Measurements from ENCODE around the gene MYORG.

DNA sequence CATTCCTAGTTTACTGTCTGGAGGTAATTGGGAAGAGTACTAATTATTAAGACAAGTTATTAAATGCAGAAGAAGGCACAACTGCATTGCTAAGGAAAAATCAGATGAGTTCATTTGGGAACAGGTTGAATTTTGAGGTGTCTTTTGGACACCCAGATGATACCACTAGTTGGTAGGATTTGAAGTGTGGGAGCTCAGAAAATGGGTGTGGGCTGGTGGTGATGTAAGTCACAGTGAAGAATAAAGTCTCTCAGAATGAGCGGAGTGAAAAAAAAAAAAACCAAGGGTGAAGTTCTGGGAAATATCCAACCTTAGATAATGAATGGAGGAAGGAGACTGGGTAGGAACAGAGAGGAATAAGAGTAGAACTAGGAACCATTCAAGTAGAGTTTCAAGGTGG lies 35.6 kb upstream of the MYORG start:
- TF ChIP-seq, protein P1, sequence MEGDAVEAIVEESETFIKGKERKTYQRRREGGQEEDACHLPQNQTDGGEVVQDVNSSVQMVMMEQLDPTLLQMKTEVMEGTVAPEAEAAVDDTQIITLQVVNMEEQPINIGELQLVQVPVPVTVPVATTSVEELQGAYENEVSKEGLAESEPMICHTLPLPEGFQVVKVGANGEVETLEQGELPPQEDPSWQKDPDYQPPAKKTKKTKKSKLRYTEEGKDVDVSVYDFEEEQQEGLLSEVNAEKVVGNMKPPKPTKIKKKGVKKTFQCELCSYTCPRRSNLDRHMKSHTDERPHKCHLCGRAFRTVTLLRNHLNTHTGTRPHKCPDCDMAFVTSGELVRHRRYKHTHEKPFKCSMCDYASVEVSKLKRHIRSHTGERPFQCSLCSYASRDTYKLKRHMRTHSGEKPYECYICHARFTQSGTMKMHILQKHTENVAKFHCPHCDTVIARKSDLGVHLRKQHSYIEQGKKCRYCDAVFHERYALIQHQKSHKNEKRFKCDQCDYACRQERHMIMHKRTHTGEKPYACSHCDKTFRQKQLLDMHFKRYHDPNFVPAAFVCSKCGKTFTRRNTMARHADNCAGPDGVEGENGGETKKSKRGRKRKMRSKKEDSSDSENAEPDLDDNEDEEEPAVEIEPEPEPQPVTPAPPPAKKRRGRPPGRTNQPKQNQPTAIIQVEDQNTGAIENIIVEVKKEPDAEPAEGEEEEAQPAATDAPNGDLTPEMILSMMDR (IDR thresholded peaks at IDR 0.05): no peak
- no peak for TF ChIP-seq POLR2AphosphoS5 (IDR thresholded peaks at IDR 0.05)
- no peak for TF ChIP-seq POLR2A (IDR thresholded peaks at IDR 0.05)

Measured in breast epithelium (tissue), 3 donors.